HCT116 (cell line): ENCODE data around the gene SORL1. TPM values are rescaled to one million over a fixed set of nuclear protein-coding genes. Genes with fewer than 3 reads are reported as not detected.

Experiments used
- ATAC-seq: fragments of 200-7000 bp; cut with Tn5 transposase; 2 replicates; pipeline ENCODE4 v1.9.1; 2020; ENCODE audit warnings: mild to moderate bottlenecking, moderate library complexity
- BruUV-seq: library from RNA; stranded (reverse); fragments of 400-500 nt; replicated peaks from 2 replicates; lab custom pipeline; 2021; lab: Mats Ljungman, UMichigan
- CTCF ChIA-PET: fragments of 300-600 bp; sonication (Branson Sonifier 250); formaldehyde crosslinking; loops from one replicate; lab custom pipeline; 2021; ENCODE audit warnings: antibody characterized with exemption; lab: Charles Lee
- POLR2A ChIA-PET: fragments of 300-600, 350-600 bp; sonication (Branson Sonifier 250); formaldehyde crosslinking; loops from one replicate; lab custom pipeline; 2021; ENCODE audit warnings: antibody characterized with exemption; lab: Charles Lee
- RAD21 ChIA-PET, 2 experiments: fragments of 300-600 bp; sonication (Branson Sonifier 250); formaldehyde crosslinking; loops; one replicate each; lab custom pipeline; 2023; ENCODE audit warnings: low total read pairs in 2 of 2; ENCODE audit not compliant: uncharacterized antibody in 2 of 2, unreplicated experiment in 2 of 2, low non-redundant PET in 1 of 2; lab: Charles Lee
- DNase-seq: peaks from one replicate; pipeline ENCODE4 v3.0.0-alpha.2; 2010; ENCODE audit warnings: low read depth, low spot score
- H2AFZ ChIP-seq: fragments of 200-600 bp; shearing (Covaris generic), sonication (generic); 2 replicates; pipeline ENCODE4 v1.6.1; 2017; ENCODE audit warnings: low read depth, mixed run types, mixed read lengths, antibody characterized with exemption, low read length; ENCODE audit not compliant: poor library complexity, severe bottlenecking
- H3K27ac ChIP-seq: 2 replicates; pipeline ENCODE4 v1.5.1; 2012; ENCODE audit warnings: low read depth, low read length
- H3K27me3 ChIP-seq: fragments of 200-600 bp; sonication (generic); 2 replicates; pipeline ENCODE4 v1.6.1; 2016; ENCODE audit warnings: mixed run types, low read length, mixed read lengths; ENCODE audit not compliant: insufficient read depth
- H3K36me3 ChIP-seq, 2 experiments: fragments of 200-500 bp in 1 of 2; fragments of 200-600 bp in 1 of 2; sonication (Bioruptor generic) in 1 of 2; sonication (generic) in 1 of 2; 2 replicates each; pipeline versions ENCODE4 v1.5.1 to v1.6.1; 2014 to 2016; ENCODE audit warnings: low read length in 2 of 2, inconsistent platforms in 1 of 2, mixed read lengths in 1 of 2, mixed run types in 1 of 2; ENCODE audit not compliant: insufficient read depth in 2 of 2, control insufficient read depth in 1 of 2
- H3K4me1 ChIP-seq, 2 experiments: fragments of 200-600 bp in 1 of 2; sonication (generic) in 1 of 2; 2 replicates each; pipeline versions ENCODE4 v1.5.1 to v1.6.1; 2012 to 2017; ENCODE audit warnings: low read length in 2 of 2, inconsistent platforms in 1 of 2, mild to moderate bottlenecking in 1 of 2, mixed read lengths in 1 of 2, mixed run types in 1 of 2, moderate library complexity in 1 of 2; ENCODE audit not compliant: insufficient read depth in 2 of 2, control insufficient read depth in 1 of 2
- H3K4me2 ChIP-seq: fragments of 200-600 bp; sonication (generic); 2 replicates; pipeline ENCODE4 v1.6.1; 2017; ENCODE audit warnings: mixed run types, low read length, mixed read lengths
- H3K4me3 ChIP-seq, 2 experiments: fragments of 200-600 bp in 1 of 2; sonication (generic) in 1 of 2; replicated peaks in 1 of 2; 2 replicates each; pipeline ENCODE4 v1.5.1; 2011 to 2016; ENCODE audit warnings: low read length in 2 of 2, control low read depth in 1 of 2, low read depth in 1 of 2, mild to moderate bottlenecking in 1 of 2, mixed read lengths in 1 of 2, mixed run types in 1 of 2
- H3K79me2 ChIP-seq: fragments of 200-600 bp; sonication (generic); 2 replicates; pipeline ENCODE4 v1.6.1; 2017; ENCODE audit warnings: mild to moderate bottlenecking, mixed run types, low read length, moderate library complexity, mixed read lengths; ENCODE audit not compliant: insufficient read depth
- H3K9ac ChIP-seq: fragments of 200-600 bp; sonication (generic); 2 replicates; pipeline ENCODE4 v1.6.1; 2016; ENCODE audit warnings: low read length, mixed read lengths
- H3K9me2 ChIP-seq: fragments of 200-600 bp; sonication (generic), shearing (Covaris generic); 2 replicates; pipeline ENCODE4 v1.6.1; 2017; ENCODE audit warnings: mixed run types, mild to moderate bottlenecking, moderate library complexity; ENCODE audit not compliant: insufficient read depth
- H3K9me3 ChIP-seq, 2 experiments: fragments of 200-500 bp in 1 of 2; fragments of 200-600 bp in 1 of 2; sonication (Bioruptor generic) in 1 of 2; sonication (generic) in 1 of 2; 2 replicates each; pipeline ENCODE4 v1.6.1; 2014 to 2017; ENCODE audit warnings: low read length in 2 of 2, mixed read lengths in 2 of 2, inconsistent platforms in 1 of 2, low read depth in 1 of 2, mild to moderate bottlenecking in 1 of 2, mixed run types in 1 of 2, moderate library complexity in 1 of 2; ENCODE audit not compliant: control insufficient read depth in 1 of 2, insufficient read depth in 1 of 2
- H4K20me1 ChIP-seq: fragments of 200-600 bp; sonication (generic), shearing (Covaris generic); 2 replicates; pipeline ENCODE4 v1.6.1; 2017; ENCODE audit warnings: mixed run types, mild to moderate bottlenecking, moderate library complexity; ENCODE audit not compliant: insufficient read depth
- CEBPB ChIP-seq: IDR thresholded peaks from 2 replicates; pipeline ENCODE4 v1.6.1; 2012; ENCODE audit warnings: low read depth
- ELF1 ChIP-seq: IDR thresholded peaks from 2 replicates; pipeline ENCODE4 v1.6.1; 2012; ENCODE audit warnings: low read depth, borderline replicate concordance
- EZH2phosphoT487 ChIP-seq: fragments of 200-600 bp; IDR thresholded peaks from 2 replicates; pipeline ENCODE4 v1.6.1; 2018; ENCODE audit warnings: antibody characterized with exemption, borderline replicate concordance
- JUND ChIP-seq: IDR thresholded peaks from 2 replicates; pipeline ENCODE4 v1.6.1; 2012
- POLR2A ChIP-seq: IDR thresholded peaks from 2 replicates; pipeline ENCODE4 v1.7.0; 2011; ENCODE audit warnings: borderline replicate concordance; ENCODE audit not compliant: insufficient read depth, insufficient read length; ENCODE audit errors: extremely low read depth
- POLR2AphosphoS5 ChIP-seq: IDR thresholded peaks from 2 replicates; pipeline ENCODE4 v1.6.1; 2011; ENCODE audit warnings: mild to moderate bottlenecking, low read depth, low read length, moderate library complexity
- RAD21 ChIP-seq: IDR thresholded peaks from 2 replicates; pipeline ENCODE4 v1.6.1; 2012; ENCODE audit warnings: low read depth, mild to moderate bottlenecking
- SIN3A ChIP-seq: IDR thresholded peaks from 2 replicates; pipeline ENCODE4 v1.6.1; 2012; ENCODE audit warnings: low read depth
- SRF ChIP-seq: IDR thresholded peaks from 2 replicates; pipeline ENCODE4 v1.6.1; 2012; ENCODE audit warnings: low read depth
- TCF7L2 ChIP-seq: IDR thresholded peaks from 2 replicates; pipeline ENCODE4 v1.7.0; 2011; ENCODE audit warnings: borderline replicate concordance, inconsistent platforms; ENCODE audit not compliant: insufficient read depth, insufficient read length; ENCODE audit errors: extremely low read depth
- YY1 ChIP-seq: IDR thresholded peaks from 2 replicates; pipeline ENCODE4 v1.6.1; 2011; ENCODE audit warnings: low read length, low read depth, moderate library complexity, mild to moderate bottlenecking; ENCODE audit not compliant: insufficient replicate concordance; ENCODE audit errors: extremely low read depth
- ZFX ChIP-seq: fragments of 450-650 bp; IDR thresholded peaks from 2 replicates; pipeline ENCODE4 v1.6.1; 2017
- intact Hi-C: fragments of 100-400 bp; cut with micrococcal nuclease; formaldehyde crosslinking; loops from 2 replicates; pipeline ENCODE4 v1.10.0; 2022
- total RNA-seq: library from RNA; stranded (reverse); gene quantifications from one replicate; pipeline ENCODE4 v1.2.1, GENCODE V29; 2021; ENCODE audit not compliant: unreplicated experiment
- TF ChIP-seq, protein P1 (sequence below): IDR thresholded peaks from 2 replicates; pipeline ENCODE4 v1.6.1; 2011; ENCODE audit warnings: mild to moderate bottlenecking, low read length, moderate library complexity; ENCODE audit not compliant: insufficient replicate concordance; ENCODE audit errors: extremely low read depth
- TF ChIP-seq, protein P2 (sequence below): IDR thresholded peaks from 2 replicates; pipeline ENCODE4 v1.6.1; 2012

Gene SORL1
- total RNA-seq, 1 experiment from 2014 or later: 17.4 TPM

DNA sequence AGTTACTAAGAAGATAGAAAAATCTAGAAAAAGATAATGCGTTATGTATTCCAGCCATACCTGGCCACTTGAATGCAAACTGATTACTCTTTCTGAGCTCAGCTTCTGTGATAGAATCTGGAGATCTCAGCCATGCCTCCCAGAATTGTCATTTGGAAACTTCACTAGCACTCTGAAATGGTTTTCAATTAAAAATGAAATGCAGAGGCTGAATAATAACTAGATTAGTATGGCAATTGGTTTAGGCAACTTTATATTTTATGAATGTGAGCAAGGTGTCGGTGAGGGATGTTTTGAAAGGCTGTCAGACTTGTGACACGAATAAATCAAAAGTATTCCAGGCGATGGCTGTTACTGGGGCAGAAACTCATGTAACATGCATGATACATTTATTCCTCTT lies 129.5 kb downstream of the SORL1 start:
- BruUV-seq: no TSS peak
- no peaks in the 10 kb centered on the region for H3K79me2 ChIP-seq
- CTCF ChIA-PET: interaction anchor here (0.7 kb wide), 1 partner anchor 135 kb away, joined by 3 read pairs; no protein-coding TSS in a partner anchor
- H3K9me2 ChIP-seq: no peaks in the 10 kb centered on the region
- no peaks in the 10 kb centered on the region for H3K27me3 ChIP-seq
- no peak for DNase-seq
- no peak overlapping the region for H2AFZ ChIP-seq
- no peaks in the 10 kb centered on the region for H3K4me1 ChIP-seq
- no peak overlapping the region for H3K27ac ChIP-seq
- no peaks in the 10 kb centered on the region for H3K9me3 ChIP-seq
- no peak for ATAC-seq
- no peaks in the 10 kb centered on the region for H3K36me3 ChIP-seq
- RAD21 ChIA-PET: no interaction called here
- no peak overlapping the region for H3K9ac ChIP-seq
- H4K20me1 ChIP-seq: no peaks in the 10 kb centered on the region
- no peak overlapping the region for H3K4me3 ChIP-seq
- TF ChIP-seq CEBPB: no peak
- no peak for TF ChIP-seq ELF1
- TF ChIP-seq, protein P1, sequence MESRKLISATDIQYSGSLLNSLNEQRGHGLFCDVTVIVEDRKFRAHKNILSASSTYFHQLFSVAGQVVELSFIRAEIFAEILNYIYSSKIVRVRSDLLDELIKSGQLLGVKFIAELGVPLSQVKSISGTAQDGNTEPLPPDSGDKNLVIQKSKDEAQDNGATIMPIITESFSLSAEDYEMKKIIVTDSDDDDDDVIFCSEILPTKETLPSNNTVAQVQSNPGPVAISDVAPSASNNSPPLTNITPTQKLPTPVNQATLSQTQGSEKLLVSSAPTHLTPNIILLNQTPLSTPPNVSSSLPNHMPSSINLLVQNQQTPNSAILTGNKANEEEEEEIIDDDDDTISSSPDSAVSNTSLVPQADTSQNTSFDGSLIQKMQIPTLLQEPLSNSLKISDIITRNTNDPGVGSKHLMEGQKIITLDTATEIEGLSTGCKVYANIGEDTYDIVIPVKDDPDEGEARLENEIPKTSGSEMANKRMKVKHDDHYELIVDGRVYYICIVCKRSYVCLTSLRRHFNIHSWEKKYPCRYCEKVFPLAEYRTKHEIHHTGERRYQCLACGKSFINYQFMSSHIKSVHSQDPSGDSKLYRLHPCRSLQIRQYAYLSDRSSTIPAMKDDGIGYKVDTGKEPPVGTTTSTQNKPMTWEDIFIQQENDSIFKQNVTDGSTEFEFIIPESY: no peak
- TF ChIP-seq POLR2A: no peak
- no peak for TF ChIP-seq EZH2phosphoT487
- no peak for TF ChIP-seq SIN3A
- no peak for TF ChIP-seq POLR2AphosphoS5
- TF ChIP-seq JUND: no peak
- no peak for TF ChIP-seq TCF7L2
- no peak for TF ChIP-seq YY1
- no peak for TF ChIP-seq RAD21
- no peak for TF ChIP-seq SRF
- TF ChIP-seq ZFX: no peak
- TF ChIP-seq, protein P2, sequence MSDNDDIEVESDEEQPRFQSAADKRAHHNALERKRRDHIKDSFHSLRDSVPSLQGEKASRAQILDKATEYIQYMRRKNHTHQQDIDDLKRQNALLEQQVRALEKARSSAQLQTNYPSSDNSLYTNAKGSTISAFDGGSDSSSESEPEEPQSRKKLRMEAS: no peak
- TF ChIP-seq, all 23 proteins: peak for 0
- POLR2A ChIA-PET: no interaction called here
- intact Hi-C loops: no loop called here
- H3K4me2 ChIP-seq: no peak overlapping the region
